OCI-LY1 (cell line): Measurements from ENCODE around the gene HLF.

Experiments used
- H2AFZ ChIP-seq: fragments of 200-600 bp; sonication (generic), shearing (Covaris generic); 2 replicates; pipeline ENCODE4 v1.6.0; 2014; ENCODE audit warnings: antibody characterized with exemption, mild to moderate bottlenecking, low read length
- H3F3A ChIP-seq: fragments of 200-600 bp; sonication (generic), shearing (Covaris generic); 2 replicates; pipeline ENCODE4 v1.6.0; 2014; ENCODE audit warnings: mild to moderate bottlenecking, antibody characterized with exemption, low read length, moderate library complexity; ENCODE audit not compliant: insufficient read depth
- H3K27ac ChIP-seq: fragments of 200-600 bp; sonication (generic); 2 replicates; pipeline ENCODE4 v1.5.1; 2014; ENCODE audit warnings: low read length, mixed run types, mild to moderate bottlenecking, low read depth; ENCODE audit not compliant: poor library complexity, severe bottlenecking
- H3K27me3 ChIP-seq: fragments of 200-600 bp; sonication (generic); 2 replicates; pipeline ENCODE4 v1.6.0; 2014; ENCODE audit warnings: antibody characterized with exemption, mild to moderate bottlenecking, low read length, moderate library complexity; ENCODE audit not compliant: insufficient read depth
- H3K36me3 ChIP-seq: fragments of 200-600 bp; sonication (generic); 2 replicates; pipeline ENCODE4 v1.6.1; 2014; ENCODE audit warnings: mild to moderate bottlenecking, antibody characterized with exemption, low read length, moderate library complexity, mixed read lengths; ENCODE audit not compliant: insufficient read depth
- H3K4me1 ChIP-seq: fragments of 200-600 bp; sonication (generic); 2 replicates; pipeline ENCODE4 v1.5.1; 2014; ENCODE audit warnings: mild to moderate bottlenecking, low read length, moderate library complexity; ENCODE audit not compliant: insufficient read depth, severe bottlenecking
- H3K4me2 ChIP-seq: fragments of 200-600 bp; sonication (generic), shearing (Covaris generic); 2 replicates; pipeline ENCODE4 v1.6.1; 2014; ENCODE audit warnings: low read length
- H3K4me3 ChIP-seq: fragments of 200-600 bp; sonication (generic); 2 replicates; pipeline ENCODE4 v1.5.1; 2014; ENCODE audit warnings: low read length, low read depth, mild to moderate bottlenecking, mixed read lengths; ENCODE audit not compliant: poor library complexity, severe bottlenecking
- H3K79me2 ChIP-seq: fragments of 200-600 bp; shearing (Covaris generic); 2 replicates; pipeline ENCODE4 v1.6.1; 2016; ENCODE audit warnings: mixed run types, low read length, mixed read lengths; ENCODE audit not compliant: insufficient read depth
- H3K9ac ChIP-seq: fragments of 200-600 bp; sonication (generic), shearing (Covaris generic); 2 replicates; pipeline ENCODE4 v1.6.1; 2014; ENCODE audit warnings: mild to moderate bottlenecking, low read length, mixed read lengths
- H3K9me2 ChIP-seq: fragments of 200-600 bp; sonication (generic), shearing (Covaris generic); 2 replicates; pipeline ENCODE4 v1.6.1; 2014; ENCODE audit warnings: low read depth, mild to moderate bottlenecking, low read length, mixed read lengths
- H3K9me3 ChIP-seq: fragments of 200-600 bp; shearing (Covaris generic); 2 replicates; pipeline ENCODE4 v1.6.1; 2014; ENCODE audit warnings: low read length, mixed read lengths
- H4K20me1 ChIP-seq: fragments of 200-600 bp; sonication (generic), shearing (Covaris generic); 2 replicates; pipeline ENCODE4 v1.6.0; 2016; ENCODE audit warnings: mild to moderate bottlenecking, low read length; ENCODE audit not compliant: insufficient read depth
- CTCF ChIP-seq: fragments of 200-600 bp; sonication (generic), shearing (Covaris generic); IDR thresholded peaks from 2 replicates; pipeline ENCODE4 v1.5.1; 2017; ENCODE audit warnings: mild to moderate bottlenecking, antibody characterized with exemption, low read length, moderate library complexity, mixed read lengths
- EZH2 ChIP-seq: fragments of 200-600 bp; sonication (generic), shearing (Covaris generic); IDR thresholded peaks from 2 replicates; pipeline ENCODE4 v1.8.0; 2017; ENCODE audit warnings: borderline replicate concordance, mixed run types, mild to moderate bottlenecking, antibody characterized with exemption, low read length, moderate library complexity, mixed read lengths

HLF gene

GRCh38 chr17:55340176-55340575, 75.4 kb downstream of the HLF start:
- H3K36me3 ChIP-seq, result no peaks in the 10 kb centered on the region
- H3K9me2 ChIP-seq, result no peaks in the 10 kb centered on the region
- 0 out of 2 replicates have a peak, but pooled peaks cover 4% of the 10 kb centered on the region for H3K27me3 ChIP-seq
- H3K9me3 ChIP-seq, result no peaks in the 10 kb centered on the region
- no peak overlapping the region for H3K4me3 ChIP-seq
- TF ChIP-seq EZH2, result no peak
- no peak for TF ChIP-seq CTCF
- no peak overlapping the region for H3K27ac ChIP-seq
- no peak overlapping the region for H3K4me2 ChIP-seq
- H3K4me1 ChIP-seq, result no peaks in the 10 kb centered on the region
- H3K79me2 ChIP-seq, result no peaks in the 10 kb centered on the region
- no peaks in the 10 kb centered on the region for H4K20me1 ChIP-seq
- no peak overlapping the region for H3K9ac ChIP-seq
- no peak overlapping the region for H2AFZ ChIP-seq
- H3F3A ChIP-seq, result no peaks in the 10 kb centered on the region

- H3K27me3 ChIP-seq, result 0 out of 2 replicates have a peak, but pooled peaks cover 4% of the 10 kb centered on the region
- H3K9me2 ChIP-seq, result no peaks in the 10 kb centered on the region
- no peak overlapping the region for H2AFZ ChIP-seq
- no peak overlapping the region for H3K4me3 ChIP-seq
- H3K4me1 ChIP-seq, result no peaks in the 10 kb centered on the region
- no peak overlapping the region for H3K27ac ChIP-seq
- H3F3A ChIP-seq, result no peaks in the 10 kb centered on the region
- no peak overlapping the region for H3K4me2 ChIP-seq
- H3K79me2 ChIP-seq, result no peaks in the 10 kb centered on the region
- TF ChIP-seq CTCF (no peak), EZH2 (no peak)
- no peaks in the 10 kb centered on the region for H3K36me3 ChIP-seq
- no peak overlapping the region for H3K9ac ChIP-seq
- H4K20me1 ChIP-seq, result no peaks in the 10 kb centered on the region
- no peaks in the 10 kb centered on the region for H3K9me3 ChIP-seq
Observed at GRCh38 chr17:55340686-55341085, 75.9 kb downstream of the HLF start.

- H4K20me1 ChIP-seq, result no peaks in the 10 kb centered on the region
- no peak overlapping the region for H3K27ac ChIP-seq
- H3K79me2 ChIP-seq, result no peaks in the 10 kb centered on the region
- TF ChIP-seq CTCF, result no peak
- TF ChIP-seq EZH2, result no peak
- H3K36me3 ChIP-seq, result no peaks in the 10 kb centered on the region
- no peaks in the 10 kb centered on the region for H3K9me3 ChIP-seq
- no peak overlapping the region for H3K4me2 ChIP-seq
- H3K27me3 ChIP-seq, result 0 out of 2 replicates have a peak, but pooled peaks cover 4% of the 10 kb centered on the region
- H2AFZ ChIP-seq, result no peak overlapping the region
- H3F3A ChIP-seq, result no peaks in the 10 kb centered on the region
- H3K4me1 ChIP-seq, result no peaks in the 10 kb centered on the region
- H3K9ac ChIP-seq, result no peak overlapping the region
- H3K4me3 ChIP-seq, result no peak overlapping the region
- no peaks in the 10 kb centered on the region for H3K9me2 ChIP-seq
Observed at GRCh38 chr17:55341432-55341831, 76.7 kb downstream of the HLF start.
